OCI-M2 (cell line): ENCODE results near the gene FAM222A.

Experiments used
- DNase-seq: peaks from one replicate; lab custom pipeline; 2025; ENCODE audit not compliant: unreplicated experiment; lab: John Stamatoyannopoulos, UW

Gene FAM222A

GRCh38 chr12:109795023-109795422 lies 81.4 kb downstream of the FAM222A start:
- no peak for DNase-seq

GRCh38 chr12:109796057-109796456 lies 82.4 kb downstream of the FAM222A start:
- no peak for DNase-seq

GRCh38 chr12:109797905-109798669 lies 84.5 kb downstream of the FAM222A start:
- DNase-seq, result no peak

- DNase-seq, result no peak
Measured at GRCh38 chr12:109798691-109799090, 85.1 kb downstream of the FAM222A start.

- no peak for DNase-seq
Measured at GRCh38 chr12:109800536-109800935, 86.9 kb downstream of the FAM222A start.

- no peak for DNase-seq
Measured at GRCh38 chr12:109802828-109803227, 89.2 kb downstream of the FAM222A start.

- DNase-seq, result no peak
Measured at GRCh38 chr12:109803678-109804077, 90.1 kb downstream of the FAM222A start.

GRCh38 chr12:109804820-109805761 lies 91.5 kb downstream of the FAM222A start:
- DNase-seq, result no peak

- no peak for DNase-seq
Measured at GRCh38 chr12:109807954-109808643, 94.5 kb downstream of the FAM222A start.

GRCh38 chr12:109808876-109809646 lies 95.4 kb downstream of the FAM222A start:
- no peak for DNase-seq

GRCh38 chr12:109810954-109811623 lies 97.5 kb downstream of the FAM222A start:
- DNase-seq, result no peak

GRCh38 chr12:109811624-109811995 lies 98.0 kb downstream of the FAM222A start:
- no peak for DNase-seq

- DNase-seq, result no peak
Measured at GRCh38 chr12:109813810-109814416, 100.3 kb downstream of the FAM222A start.

GRCh38 chr12:109814600-109815150 lies 101.0 kb downstream of the FAM222A start:
- DNase-seq, result no peak

GRCh38 chr12:109815225-109815624 lies 101.6 kb downstream of the FAM222A start:
- no peak for DNase-seq

GRCh38 chr12:109815757-109816617 lies 102.4 kb downstream of the FAM222A start:
- DNase-seq, result no peak

GRCh38 chr12:109816870-109817269 lies 103.2 kb downstream of the FAM222A start:
- no peak for DNase-seq

- no peak for DNase-seq
Measured at GRCh38 chr12:109817627-109818231, 104.1 kb downstream of the FAM222A start.
